Measurements from ENCODE around the gene PUS7L.

PUS7L gene

DNA sequence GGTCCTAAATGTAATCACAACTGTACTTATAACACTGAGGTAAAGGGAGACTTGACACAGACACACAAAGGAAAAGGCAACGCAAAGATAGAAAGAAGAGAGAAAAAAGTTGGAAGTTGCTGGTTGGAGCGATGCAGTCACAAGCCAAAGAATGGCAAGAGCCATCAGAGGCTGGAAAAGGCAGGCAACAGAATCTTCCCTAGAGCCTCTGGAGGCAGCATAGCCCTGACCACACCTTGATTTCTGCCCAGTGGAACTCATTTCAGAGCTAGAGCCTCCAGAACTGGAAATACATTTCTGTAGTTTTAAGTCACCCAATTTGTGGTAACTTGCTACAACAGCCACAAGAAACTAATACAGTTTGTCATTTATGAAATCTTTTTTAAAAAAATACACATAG is 89.2 kb downstream of the PUS7L start:
- no peaks in the 10 kb centered on the region for H3K9me3 ChIP-seq (ENCODE audit: insufficient read depth, low read depth, low read length)
- no peak overlapping the region for H2BK5ac ChIP-seq (ENCODE audit: low read depth, low read length, poor library complexity)
- no peak overlapping the region for H3K4me3 ChIP-seq (ENCODE audit: low read depth, low read length)
- no peaks in the 10 kb centered on the region for H3K79me2 ChIP-seq (ENCODE audit: control insufficient read depth, insufficient read depth, low read length, poor library complexity)
- no peak overlapping the region for H3K9ac ChIP-seq (ENCODE audit: low read length)
- no peaks in the 10 kb centered on the region for H3K4me1 ChIP-seq (ENCODE audit: control insufficient read depth in 1 of 2, insufficient read depth in 2 of 2, low read length in 2 of 2)
- DNase-seq: no peak
- peak overlapping the region; percentile 6 for H2BK12ac ChIP-seq (ENCODE audit: low read length)
- H3K4me2 ChIP-seq (ENCODE audit: low read length): no peak overlapping the region
- H4K91ac ChIP-seq (ENCODE audit: low read depth, low read length): no peak overlapping the region
- no peak overlapping the region for H3K14ac ChIP-seq (ENCODE audit: low read length)
- no peak overlapping the region for H2AK5ac ChIP-seq (ENCODE audit: low read length)
- H3K18ac ChIP-seq (ENCODE audit: low read length): no peak overlapping the region
- no peak overlapping the region for H3K4ac ChIP-seq (ENCODE audit: low read depth, low read length)
- no peak overlapping the region for H4K8ac ChIP-seq (ENCODE audit: low read depth, low read length)
- no peak overlapping the region for H3K23ac ChIP-seq (ENCODE audit: low read length)
- H3K79me1 ChIP-seq (ENCODE audit: low read length): peaks cover under 1% of the 10 kb centered on the region
- H4K12ac ChIP-seq (ENCODE audit: low read depth, low read length): no peak overlapping the region
- H3K27me3 ChIP-seq (ENCODE audit: insufficient read depth, low read length): no peaks in the 10 kb centered on the region
- WGBS (ENCODE audit: extremely low coverage, insufficient coverage, insufficient read length): no CpG with 5 or more reads among the region's 2 CpGs
- H2AFZ ChIP-seq (ENCODE audit: insufficient read depth, low read length, poor library complexity): no peak overlapping the region
- H3K36me3 ChIP-seq (ENCODE audit: control insufficient read depth in 1 of 2, insufficient read depth in 2 of 2, low read length in 2 of 2): no peaks in the 10 kb centered on the region
- H3K27ac ChIP-seq (ENCODE audit: low read depth, low read length): no peak overlapping the region
- H2BK120ac ChIP-seq (ENCODE audit: insufficient read depth, low read length, poor library complexity): no peak overlapping the region

All from trophoblast cell (in vitro differentiated cells and primary cell).